CD4-positive, alpha-beta T cell treated with Interleukin-2 at 100 ng/mL for 4 hours (primary cell): ENCODE results near the gene GALNT13.

ENCODE experiments used
- DNase-seq: peaks from one replicate; pipeline ENCODE4 v3.0.0-alpha.2; 2020; ENCODE audit warnings: low spot score

Gene GALNT13

DNA sequence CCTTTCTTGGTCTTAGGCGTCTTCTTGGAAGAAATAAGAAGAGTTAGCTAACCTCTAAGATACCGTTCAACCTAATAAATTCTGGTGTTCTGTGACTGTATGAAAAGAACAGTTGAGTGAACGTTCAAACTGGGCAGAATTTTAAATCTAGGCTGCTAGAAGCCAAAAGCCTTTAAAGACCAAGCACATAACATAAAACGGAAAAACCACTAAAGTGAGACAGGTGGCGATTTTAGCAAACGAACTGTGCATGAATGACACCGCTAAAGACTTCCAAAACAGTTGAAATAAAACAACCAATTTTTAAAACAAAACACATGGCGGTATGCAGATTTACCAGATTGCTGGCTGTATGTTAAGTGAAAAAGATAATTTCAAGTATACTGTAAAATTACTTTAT, 73.1 kb downstream of the GALNT13 start:
- DNase-seq: no peak

DNA sequence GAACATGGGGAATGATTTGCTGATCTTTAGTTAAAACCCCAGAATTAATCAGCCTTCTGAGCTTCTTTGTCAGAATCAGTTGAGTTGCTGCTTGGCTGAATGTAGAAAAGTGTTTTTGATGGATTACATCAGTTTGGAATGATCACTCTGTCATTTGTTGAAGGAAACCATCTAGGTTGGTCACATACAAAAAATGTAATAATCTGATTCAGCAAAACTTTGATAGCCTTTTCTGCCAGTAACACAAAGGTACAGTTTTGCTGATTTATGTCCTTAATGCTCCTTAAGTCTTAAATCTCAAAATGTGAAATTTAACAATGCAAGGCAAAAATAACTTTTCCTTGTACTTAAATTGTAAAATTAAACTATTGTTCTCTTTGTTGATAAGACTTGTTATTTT, 74.3 kb downstream of the GALNT13 start:
- DNase-seq: no peak

DNA sequence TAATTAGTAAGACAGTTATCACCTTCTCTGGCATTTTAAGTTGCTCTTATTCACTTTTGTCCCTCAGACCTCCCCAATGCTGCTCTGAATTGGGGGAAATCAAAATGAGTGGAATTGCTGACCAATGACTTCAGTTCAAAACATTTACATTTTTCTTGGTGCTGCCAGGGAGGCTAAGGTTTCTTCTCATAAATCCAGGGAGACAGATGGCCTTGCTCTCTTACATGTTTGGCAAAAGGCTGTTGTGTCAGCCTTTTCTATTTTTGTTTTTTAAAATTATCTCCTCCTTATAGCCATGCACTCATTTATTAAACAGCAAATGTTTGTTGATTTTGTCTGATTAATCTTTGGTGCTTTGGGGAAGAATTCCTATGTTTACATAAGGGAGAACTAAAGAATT, 82.0 kb downstream of the GALNT13 start:
- DNase-seq: no peak

DNA sequence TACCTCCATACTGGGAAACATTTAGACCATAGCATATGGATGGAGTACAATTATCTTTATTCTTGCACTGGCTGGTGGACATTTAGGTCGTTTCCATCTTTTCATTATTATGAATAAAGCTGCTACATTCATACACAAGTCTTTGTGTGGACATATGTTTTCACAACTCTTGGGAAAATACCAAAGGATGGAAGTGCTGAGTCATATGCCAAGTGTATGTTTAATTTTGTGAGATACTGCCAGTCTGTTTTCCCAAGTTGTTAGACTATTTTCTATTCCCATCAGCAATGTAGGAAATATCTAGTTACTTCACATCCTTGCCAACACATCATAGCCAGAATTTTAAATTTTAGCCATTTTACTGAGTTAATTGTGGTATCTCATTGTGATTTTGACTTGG, 91.5 kb downstream of the GALNT13 start:
- no peak for DNase-seq

DNA sequence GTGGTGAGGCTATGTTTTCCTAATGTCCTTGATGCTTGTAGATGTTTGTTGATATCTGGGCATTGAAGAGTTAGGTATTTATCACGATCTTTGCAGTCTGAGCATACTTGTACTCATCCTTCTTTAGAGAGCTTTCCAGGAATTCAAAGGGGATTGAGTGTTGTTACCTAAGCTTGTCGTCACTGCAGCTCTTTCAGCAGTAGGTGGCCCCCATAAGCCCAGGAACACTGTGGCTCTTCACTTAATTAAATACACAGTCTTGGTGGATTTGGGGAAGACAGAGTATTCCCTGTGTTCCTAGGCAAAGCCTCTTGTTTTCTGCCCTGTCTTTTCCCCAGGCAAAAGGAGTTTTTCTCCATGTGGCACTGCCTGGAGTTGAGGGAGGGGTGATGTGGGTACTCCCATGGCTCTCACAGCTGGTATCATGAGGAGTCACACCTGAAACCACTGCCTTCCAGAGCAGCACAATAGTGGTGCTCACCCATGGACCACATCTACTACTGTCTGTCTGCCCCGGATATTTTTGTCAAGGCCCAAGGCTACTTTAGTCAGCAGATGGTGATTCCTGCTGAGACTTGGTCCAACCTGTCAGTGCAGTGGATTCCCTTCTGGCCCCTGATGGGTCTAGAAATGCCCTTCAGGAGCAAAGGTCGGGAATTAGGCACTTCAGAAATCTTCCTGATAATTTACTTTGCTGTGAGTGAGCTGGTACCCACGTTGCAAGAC, 95.7 kb downstream of the GALNT13 start:
- DNase-seq: no peak

DNA sequence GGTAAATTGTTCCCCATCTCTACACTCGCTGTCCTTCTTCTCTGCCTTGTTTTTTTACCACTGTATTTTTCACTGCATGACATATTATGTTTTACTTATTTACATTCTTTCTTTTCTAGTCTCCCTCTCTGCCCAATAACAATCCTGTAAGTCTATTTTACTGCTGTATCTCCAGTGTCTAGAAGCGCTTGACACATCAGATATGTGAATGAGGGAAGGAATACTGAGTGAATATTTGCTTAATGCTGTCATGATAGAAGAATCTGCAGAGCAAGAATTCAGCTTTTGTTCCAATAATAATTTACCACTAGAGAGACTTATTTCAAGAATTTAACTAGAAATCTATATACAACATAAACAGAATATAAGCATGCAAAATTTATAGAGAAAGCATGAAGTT, 99.5 kb downstream of the GALNT13 start:
- no peak for DNase-seq

DNA sequence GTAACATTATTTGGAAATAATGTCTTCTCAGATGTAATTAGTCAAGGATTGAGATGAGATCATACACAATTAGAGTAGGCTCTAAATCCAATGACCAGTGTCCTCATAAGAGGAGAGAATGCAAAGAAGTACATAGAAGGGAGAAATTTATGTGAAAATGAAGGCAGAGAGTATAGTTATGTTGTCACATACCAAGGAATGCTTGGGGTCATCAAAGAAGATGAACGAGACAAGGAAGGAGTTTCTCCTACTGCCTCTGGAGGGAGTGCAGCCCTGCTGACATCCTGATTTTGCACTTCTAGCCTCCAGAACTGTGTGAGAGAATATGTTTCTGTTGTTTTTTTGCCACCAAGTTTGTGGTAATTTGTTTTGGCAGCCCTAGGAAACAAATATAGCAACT, 100.1 kb downstream of the GALNT13 start:
- DNase-seq: no peak

DNA sequence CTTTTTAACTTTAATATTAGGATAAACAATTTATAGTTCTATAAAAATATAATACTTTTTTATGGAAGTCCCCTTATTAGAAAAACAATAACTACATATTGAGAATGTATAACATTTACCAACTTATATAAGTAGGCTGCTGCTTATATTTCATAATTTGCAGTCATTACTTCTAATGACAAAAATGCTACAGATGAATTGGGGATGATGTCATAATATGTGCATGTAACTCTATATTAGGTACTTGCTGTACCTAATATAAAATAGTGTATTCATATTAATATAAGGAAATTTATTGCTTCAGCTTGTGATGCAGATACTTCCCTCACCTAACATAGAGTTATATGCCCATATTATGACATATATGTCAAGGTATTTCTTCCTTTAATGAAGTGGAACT, 100.7 kb downstream of the GALNT13 start:
- no peak for DNase-seq

DNA sequence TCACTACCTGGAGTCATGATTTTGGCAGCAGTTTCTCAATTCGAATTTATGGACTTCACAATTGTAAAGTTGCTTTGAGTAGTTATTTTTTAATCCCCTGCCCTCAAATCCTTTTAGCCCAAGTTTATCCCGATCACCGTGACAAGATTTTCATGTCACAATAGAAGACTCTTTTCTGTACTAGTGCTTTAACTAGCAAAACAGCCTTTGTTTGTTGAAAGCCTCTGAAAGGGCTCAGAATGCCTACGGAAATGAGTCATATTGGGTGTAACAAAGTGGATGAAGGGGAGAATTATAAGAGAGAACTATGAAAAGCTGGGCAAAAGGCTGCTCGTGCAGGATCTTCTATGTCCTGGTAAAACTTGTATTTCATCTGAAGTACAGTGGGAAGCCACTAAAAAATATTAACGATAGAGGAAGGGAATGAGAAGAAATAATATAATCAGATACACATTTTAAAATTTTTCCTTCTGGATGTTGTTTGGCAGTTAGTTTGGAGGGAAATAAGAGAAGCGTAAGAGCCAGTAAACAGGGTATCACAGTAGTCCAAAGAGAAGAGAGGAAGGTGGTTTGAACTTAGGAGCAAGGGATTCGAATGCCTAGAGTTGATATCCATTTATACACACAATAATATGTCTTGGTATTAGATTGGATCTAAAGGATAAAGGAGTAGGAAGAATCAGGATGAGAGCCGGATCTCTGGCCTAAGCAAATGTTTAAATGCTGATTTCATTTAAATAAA, 114.9 kb downstream of the GALNT13 start:
- DNase-seq: no peak

DNA sequence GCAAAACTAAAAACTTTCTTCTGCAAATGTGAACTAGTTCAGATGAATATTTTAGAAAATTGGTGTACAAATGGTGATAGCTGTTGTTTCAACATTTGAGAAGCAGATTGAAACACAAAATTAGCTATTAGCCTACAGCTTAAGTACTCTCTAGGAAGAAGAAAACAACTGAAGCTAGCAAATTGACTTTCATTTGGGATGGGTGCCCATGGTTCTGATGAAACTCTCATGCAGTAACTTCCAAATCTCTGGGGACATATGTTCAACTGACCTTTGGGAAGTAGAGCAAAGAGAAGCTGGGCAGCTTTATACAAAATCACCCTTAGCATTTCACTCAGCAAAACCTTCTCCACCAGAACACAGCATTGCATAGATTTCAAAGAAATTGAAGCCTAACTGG, 119.0 kb downstream of the GALNT13 start:
- no peak for DNase-seq

DNA sequence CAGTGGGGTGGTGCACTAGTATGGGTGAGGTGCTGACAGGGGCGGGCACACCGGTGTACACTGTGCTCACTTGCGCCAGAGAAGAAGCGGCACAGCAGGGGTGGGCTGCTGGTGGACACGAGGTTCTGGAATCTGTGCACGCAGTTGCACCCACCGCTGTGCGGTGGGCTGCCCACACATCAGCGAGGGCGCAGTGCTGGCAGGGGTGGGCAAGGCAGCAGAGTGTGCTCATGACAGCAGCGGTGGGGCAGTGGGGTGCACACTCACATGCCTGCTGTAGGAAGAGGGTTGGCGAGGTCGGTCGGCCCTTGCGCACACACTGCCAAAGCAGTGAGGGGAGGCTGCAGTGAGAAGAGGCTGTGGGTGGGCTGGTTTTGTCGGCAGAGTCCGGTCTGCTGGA, 141.8 kb downstream of the GALNT13 start:
- no peak for DNase-seq

DNA sequence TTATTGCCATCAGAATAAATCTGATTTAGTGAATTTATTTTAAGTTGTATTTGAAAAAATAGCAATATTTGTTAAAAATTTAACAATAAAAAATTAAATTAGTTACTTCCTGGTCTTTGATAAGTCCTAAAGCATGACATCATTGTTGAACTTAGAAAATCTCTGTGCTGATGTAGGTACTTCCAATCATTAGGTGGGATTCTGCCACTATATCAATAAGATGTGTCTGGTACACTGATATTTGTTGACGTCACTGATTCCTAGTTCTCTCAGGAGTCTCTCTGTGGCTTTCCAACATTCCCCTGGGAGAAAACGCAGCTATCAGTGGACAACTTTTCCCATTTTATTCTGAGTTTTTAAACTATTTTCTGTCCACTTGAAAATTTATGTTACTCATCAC, 143.5 kb downstream of the GALNT13 start:
- DNase-seq: no peak

DNA sequence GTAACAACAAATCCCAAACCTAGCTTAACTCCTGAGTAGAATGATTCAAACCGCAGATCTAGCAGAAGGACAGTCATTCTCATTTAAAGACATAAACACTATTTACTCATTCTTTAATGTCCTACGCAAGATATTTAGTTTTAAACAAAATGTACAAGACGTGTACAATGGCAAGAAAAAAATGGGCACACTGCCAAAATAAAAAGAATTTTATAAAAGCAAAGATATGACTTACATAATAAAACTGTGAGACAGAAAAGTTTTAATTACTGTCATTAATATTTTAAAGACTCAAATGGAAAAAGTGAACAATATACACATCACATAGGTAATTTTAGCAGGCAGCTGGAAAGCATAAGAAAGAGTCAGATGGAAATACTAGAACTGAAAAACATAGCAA, 157.8 kb downstream of the GALNT13 start:
- no peak for DNase-seq

DNA sequence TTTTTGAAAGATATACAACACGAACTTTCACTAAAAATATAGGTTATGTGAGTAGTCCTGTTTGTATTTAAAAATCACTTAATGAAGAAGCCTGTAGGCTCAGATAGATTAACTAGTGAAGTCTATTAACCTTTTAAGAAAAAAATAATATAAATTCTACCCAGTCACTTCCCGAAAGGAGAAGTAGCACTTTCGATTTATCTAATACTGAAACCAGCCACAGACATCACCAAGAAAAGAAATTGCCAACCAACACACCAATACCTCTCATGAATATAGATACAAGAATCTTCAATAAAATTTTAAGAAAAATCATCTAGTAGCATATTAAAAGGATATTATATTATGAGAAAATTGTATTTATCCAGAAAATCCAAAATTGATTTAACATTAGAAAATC, 160.5 kb downstream of the GALNT13 start:
- DNase-seq: no peak

DNA sequence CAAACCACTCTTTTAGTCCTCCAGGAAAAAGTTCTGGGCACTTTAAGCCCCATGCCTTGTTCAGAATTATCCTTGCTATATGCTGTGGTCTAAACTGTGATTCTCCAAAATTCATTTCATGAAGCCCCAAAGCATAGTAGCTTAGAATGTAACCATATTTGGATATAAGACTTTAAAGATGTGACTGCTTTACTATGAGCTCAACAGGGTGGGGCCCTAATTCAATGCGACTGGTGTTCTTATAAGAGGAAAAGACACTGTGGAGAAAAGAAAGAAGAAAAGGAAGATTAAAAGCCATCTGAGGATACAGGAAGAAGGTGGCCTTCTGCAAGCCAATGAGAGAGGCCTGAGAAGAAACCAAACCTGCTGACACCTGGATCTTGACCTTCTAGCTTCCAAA, 174.8 kb downstream of the GALNT13 start:
- DNase-seq: no peak

DNA sequence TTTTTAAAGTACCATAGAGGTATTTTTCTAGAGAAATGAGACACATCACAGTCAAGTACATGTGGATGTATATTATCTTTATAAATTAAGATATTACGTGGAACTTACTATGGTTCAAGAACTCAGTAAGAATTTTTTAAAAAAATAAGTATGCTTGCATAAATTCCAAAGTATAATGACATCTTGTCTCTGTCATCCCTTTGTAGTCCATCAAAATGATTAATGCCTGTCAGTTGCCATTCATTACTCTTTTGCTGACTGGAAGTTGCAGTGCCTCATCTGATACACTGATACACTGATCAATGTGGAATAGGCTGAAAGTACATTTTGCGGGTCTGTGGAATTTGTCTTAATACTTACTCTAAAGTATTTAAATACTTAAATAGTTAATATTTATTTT, 177.2 kb downstream of the GALNT13 start:
- DNase-seq: no peak

DNA sequence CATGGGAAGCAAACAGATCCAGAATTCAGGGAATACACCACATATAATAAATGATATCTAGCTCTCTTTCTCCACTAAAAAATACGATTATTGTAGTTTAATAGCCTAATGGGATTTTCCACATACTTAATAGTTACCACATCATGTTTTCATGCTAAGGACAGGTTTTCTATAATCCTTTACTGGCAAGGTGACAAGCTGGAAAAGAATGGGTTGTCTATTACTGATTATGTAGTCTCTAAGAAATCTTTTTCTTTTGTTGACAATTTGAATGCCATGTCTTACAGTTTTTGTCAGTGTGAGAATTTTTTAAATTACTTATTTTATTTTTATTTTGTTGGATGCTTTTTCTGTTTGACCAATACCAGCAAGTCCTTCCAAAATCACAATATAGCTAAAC, 177.8 kb downstream of the GALNT13 start:
- no peak for DNase-seq

DNA sequence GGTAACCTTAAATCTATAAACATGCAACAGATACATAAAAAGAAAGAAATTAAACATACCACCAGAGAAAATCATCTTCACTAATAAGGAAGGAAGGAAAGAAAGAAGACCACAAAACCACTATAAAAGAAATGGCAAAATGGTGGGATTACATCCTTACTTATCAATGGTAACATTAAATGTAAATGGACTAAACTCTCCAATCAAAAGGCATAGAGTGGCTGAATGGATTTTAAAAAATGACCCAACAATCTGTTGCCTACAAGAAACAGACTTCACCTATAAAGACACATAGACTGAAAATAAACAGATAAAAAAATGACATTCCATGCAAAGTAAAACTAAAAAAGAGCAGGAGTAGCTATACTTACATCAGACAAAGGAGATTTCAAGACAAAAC, 195.4 kb downstream of the GALNT13 start:
- no peak for DNase-seq

DNA sequence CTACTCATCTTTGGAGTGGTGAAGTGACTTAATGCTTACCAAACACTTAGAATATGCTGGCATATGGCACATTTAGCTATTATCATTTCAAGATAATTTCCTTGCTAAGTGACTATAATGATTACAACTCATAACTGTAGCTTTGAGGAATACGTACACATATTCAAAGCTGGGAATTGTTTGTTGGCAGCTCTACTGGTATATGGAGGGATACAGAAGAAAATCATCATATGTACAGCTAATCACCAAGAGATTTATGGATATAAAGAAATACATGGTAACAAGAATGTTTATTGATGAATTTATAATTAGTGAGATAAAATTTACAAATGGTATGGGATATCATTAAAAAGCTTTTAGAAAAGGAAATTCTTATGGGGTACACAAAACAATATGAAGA, 207.2 kb downstream of the GALNT13 start:
- no peak for DNase-seq

DNA sequence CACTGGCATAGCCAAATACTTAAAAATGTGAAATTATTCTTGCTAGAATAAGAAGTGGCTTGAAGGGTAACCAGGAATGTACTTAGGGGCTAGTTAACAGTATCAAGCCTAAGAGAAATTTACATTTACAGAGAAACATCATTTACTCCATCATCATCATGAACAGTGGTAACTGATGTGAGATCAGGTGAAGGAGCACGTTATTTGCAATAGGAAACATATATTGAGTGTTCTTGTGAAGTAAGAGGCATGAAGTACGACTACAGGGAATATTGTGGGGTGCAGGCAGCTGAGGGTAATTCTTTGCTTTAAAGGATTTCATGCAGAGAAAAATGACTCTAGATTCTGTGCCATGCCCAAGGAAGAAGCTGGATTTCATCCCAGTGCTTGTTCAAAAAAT, 220.8 kb downstream of the GALNT13 start:
- DNase-seq: no peak

DNA sequence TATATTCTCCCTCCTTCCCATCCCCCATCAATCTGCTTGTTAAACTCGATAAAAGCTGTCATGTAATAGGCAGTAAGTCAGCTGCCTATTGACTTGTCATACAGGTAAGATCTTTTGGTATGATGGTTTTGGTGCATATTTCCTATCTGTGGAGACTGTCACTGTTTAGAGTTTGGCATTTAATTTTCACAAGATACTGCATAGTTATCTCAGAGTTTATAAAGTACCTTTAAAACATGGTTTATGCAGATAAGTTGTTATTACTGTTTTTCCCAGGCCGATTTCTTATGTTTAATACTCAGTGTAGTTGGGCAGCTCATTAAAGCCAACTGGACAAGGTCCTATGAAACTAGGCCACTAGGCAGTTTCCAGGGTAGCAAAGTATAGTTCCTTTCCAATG, 222.1 kb downstream of the GALNT13 start:
- no peak for DNase-seq

DNA sequence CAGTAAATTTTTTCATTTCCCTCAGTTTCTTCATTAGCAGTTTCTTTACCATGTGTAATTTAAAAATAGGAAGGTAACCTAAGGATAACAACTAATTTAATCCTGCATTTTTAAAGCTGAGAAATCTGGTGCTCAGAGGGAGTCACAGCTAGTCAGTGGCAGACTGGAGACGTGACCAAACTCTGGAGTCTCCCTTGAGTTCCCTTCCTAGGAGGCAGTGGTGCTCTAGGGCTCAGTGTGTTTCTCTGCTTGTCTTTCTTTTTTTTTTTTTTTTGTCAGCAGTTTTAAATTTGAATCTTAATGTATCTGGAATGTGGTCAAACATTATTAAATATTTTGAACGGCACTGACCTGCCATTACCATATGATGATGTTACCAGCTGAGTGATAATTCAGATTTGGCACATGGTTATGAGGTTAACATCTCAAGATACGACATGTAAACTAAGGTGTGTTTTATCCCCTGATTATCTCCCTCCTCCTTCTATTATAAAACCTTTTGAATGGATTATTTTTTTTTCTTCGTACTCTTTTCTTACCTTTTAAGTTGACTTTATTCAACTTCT, 226.2 kb downstream of the GALNT13 start:
- DNase-seq: no peak

DNA sequence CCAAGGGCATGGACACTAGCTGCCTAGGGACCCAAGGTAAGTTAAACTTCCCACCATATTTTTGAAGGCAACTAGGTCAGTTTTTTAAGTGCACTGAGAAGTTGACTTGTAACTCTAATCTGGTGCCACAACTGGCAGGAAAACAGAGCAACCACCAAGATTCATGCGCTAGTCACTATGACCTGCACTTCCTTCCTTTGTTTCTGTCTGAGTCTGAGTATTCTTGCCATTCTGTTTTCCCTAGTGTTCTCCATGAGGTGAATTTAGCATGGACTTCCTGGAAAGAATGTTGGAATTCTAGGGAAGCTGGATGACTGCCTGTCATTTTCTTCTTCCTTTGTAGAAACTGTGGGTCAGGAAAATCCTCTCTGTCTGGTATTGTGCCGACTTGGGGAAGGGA, 249.0 kb downstream of the GALNT13 start:
- no peak for DNase-seq

DNA sequence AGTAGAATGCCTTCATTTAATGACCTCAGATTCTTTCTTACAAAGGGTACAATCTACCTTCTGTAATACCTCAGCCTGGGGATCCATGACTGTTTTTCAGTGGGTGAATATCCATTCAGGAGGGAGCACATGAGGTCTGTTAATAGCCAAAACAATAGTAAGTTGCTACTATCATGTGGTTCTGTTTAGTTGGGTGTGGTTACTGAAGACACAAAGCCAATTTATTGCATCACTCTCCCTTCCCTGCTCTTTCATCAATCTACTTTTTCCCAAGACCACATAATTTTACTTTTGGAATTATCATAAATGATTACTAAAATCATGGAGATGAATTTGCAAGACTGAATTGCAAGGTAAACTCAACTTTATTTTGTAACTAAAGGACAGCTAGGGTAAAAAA, 254.2 kb downstream of the GALNT13 start:
- DNase-seq: no peak
